Endothelial cell of umbilical vein (primary cell): ENCODE data around the gene SLC46A3. TPM values are rescaled to one million over a fixed set of nuclear protein-coding genes. Genes with fewer than 3 reads are reported as not detected.

Experiments
- BruUV-seq: library from RNA; stranded (reverse); fragments of 400-500 nt; replicated peaks from 2 replicates; lab custom pipeline; 2021; lab: Mats Ljungman, UMichigan
- CTCF ChIA-PET: fragments of 300-600, 350-600 bp; sonication (Branson Sonifier 250); formaldehyde crosslinking; loops from one replicate; lab custom pipeline; 2021; ENCODE audit warnings: antibody characterized with exemption, inconsistent platforms; lab: Charles Lee
- POLR2A ChIA-PET: fragments of 300-600, 350-600 bp; sonication (Branson Sonifier 250); formaldehyde crosslinking; loops from one replicate; lab custom pipeline; 2021; ENCODE audit warnings: antibody characterized with exemption, inconsistent platforms; lab: Charles Lee
- DNase-seq: peaks from one replicate; pipeline ENCODE4 v3.0.0-alpha.2; 2011; ENCODE audit warnings: low read depth, low spot score
- FAIRE-seq: peaks from 2 replicates; lab custom pipeline; 2011; peaks lifted over from hg19 to GRCh38; lab: Jason Lieb, UNC
- H2AFZ ChIP-seq: 2 replicates; pipeline ENCODE4 v1.6.0; 2012; ENCODE audit warnings: low read depth, low read length, control low read depth, inconsistent platforms
- H3K27ac ChIP-seq: 2 replicates; pipeline ENCODE4 v1.5.1; 2011; ENCODE audit warnings: low read depth, mild to moderate bottlenecking, control low read depth, low read length, moderate library complexity; ENCODE audit not compliant: insufficient read depth
- H3K27me3 ChIP-seq, 2 experiments: 2 replicates each; pipeline versions ENCODE4 v1.6.0 to v1.6.1; 2011; ENCODE audit warnings: low read length in 2 of 2, mixed read lengths in 1 of 2; ENCODE audit not compliant: control insufficient read depth in 2 of 2, insufficient read depth in 2 of 2
- H3K36me3 ChIP-seq, 2 experiments: 2 replicates in 1 of 2; 3 replicates in 1 of 2; pipeline ENCODE4 v1.5.1; 2011; ENCODE audit warnings: low read length in 2 of 2, mild to moderate bottlenecking in 1 of 2, moderate library complexity in 1 of 2; ENCODE audit not compliant: control insufficient read depth in 2 of 2, insufficient read depth in 2 of 2; ENCODE audit errors: extremely low read depth in 1 of 2
- H3K4me1 ChIP-seq: 3 replicates; pipeline ENCODE4 v1.5.1; 2011; ENCODE audit warnings: mild to moderate bottlenecking, low read length; ENCODE audit not compliant: control insufficient read depth, insufficient read depth; ENCODE audit errors: extremely low read depth
- H3K4me2 ChIP-seq: 2 replicates; pipeline ENCODE4 v1.6.1; 2011; ENCODE audit warnings: low read length, control low read depth, mixed read lengths; ENCODE audit not compliant: insufficient read depth
- H3K4me3 ChIP-seq, 3 experiments: fragments of 200-600 bp in 1 of 3; sonication (generic), shearing (Covaris generic) in 1 of 3; replicated peaks in 1 of 3; 2 replicates each; pipeline ENCODE4 v1.5.1; 2011 to 2016; ENCODE audit warnings: control low read depth in 3 of 3, low read length in 3 of 3, mild to moderate bottlenecking in 2 of 3, inconsistent platforms in 1 of 3, low read depth in 1 of 3, moderate library complexity in 1 of 3; ENCODE audit not compliant: insufficient read depth in 1 of 3
- H3K79me2 ChIP-seq: 2 replicates; pipeline ENCODE4 v1.6.0; 2012; ENCODE audit warnings: low read length, inconsistent platforms; ENCODE audit not compliant: control insufficient read depth, insufficient read depth
- H3K9ac ChIP-seq: replicated peaks from 2 replicates; pipeline ENCODE3; 2011; ENCODE audit warnings: low read length, control low read depth; ENCODE audit not compliant: insufficient read depth; ENCODE audit errors: extremely low read depth
- H3K9me1 ChIP-seq: replicated peaks from 3 replicates; pipeline ENCODE4 v1.6.0; 2011; ENCODE audit warnings: mild to moderate bottlenecking, low read length; ENCODE audit not compliant: control insufficient read depth, insufficient read depth; ENCODE audit errors: extremely low read depth
- H3K9me3 ChIP-seq: replicated peaks from 2 replicates; pipeline ENCODE4 v1.5.1; 2012; ENCODE audit warnings: low read length, inconsistent platforms; ENCODE audit not compliant: control insufficient read depth, insufficient read depth
- H4K20me1 ChIP-seq: replicated peaks from 2 replicates; pipeline ENCODE3; 2011; ENCODE audit warnings: mild to moderate bottlenecking, low read length; ENCODE audit not compliant: control insufficient read depth, insufficient read depth; ENCODE audit errors: extremely low read depth
- CTCF ChIP-seq, 2 donors: IDR thresholded peaks; 1 replicate in 1 of 2; 2 replicates in 1 of 2; pipeline ENCODE4 v1.5.1; 2011; ENCODE audit warnings: low read length in 2 of 2, mild to moderate bottlenecking in 2 of 2, moderate library complexity in 2 of 2, control low read depth in 1 of 2, inconsistent platforms in 1 of 2, low read depth in 1 of 2; ENCODE audit not compliant: insufficient read depth in 1 of 2; ENCODE audit errors: extremely low read depth in 1 of 2
- EZH2 ChIP-seq: IDR thresholded peaks from 2 replicates; pipeline ENCODE4 v1.6.1; 2012; ENCODE audit warnings: borderline replicate concordance, low read depth, mild to moderate bottlenecking, moderate library complexity, low read length, inconsistent platforms; ENCODE audit not compliant: severe bottlenecking
- GATA2 ChIP-seq: IDR thresholded peaks from 2 replicates; pipeline ENCODE4 v1.7.0; 2011; ENCODE audit warnings: low read depth, mild to moderate bottlenecking, moderate library complexity, mixed read lengths, low read length; ENCODE audit not compliant: insufficient read length, insufficient read depth
- JUN ChIP-seq: IDR thresholded peaks from 2 replicates; pipeline ENCODE4 v1.6.1; 2011; ENCODE audit warnings: borderline replicate concordance, low read depth; ENCODE audit not compliant: insufficient read length, insufficient read depth
- POLR2A ChIP-seq: IDR thresholded peaks from 2 replicates; pipeline ENCODE4 v1.6.1; 2012; ENCODE audit warnings: low read depth, mild to moderate bottlenecking, control low read depth, low read length
- POLR2AphosphoS5 ChIP-seq: IDR thresholded peaks from 2 replicates; pipeline ENCODE4 v1.6.1; 2012; ENCODE audit warnings: low read depth, mild to moderate bottlenecking, control low read depth, low read length, moderate library complexity; ENCODE audit not compliant: insufficient read depth
- dilution Hi-C: fragments of 300-500 bp; cut with MboI; formaldehyde crosslinking; loops from one replicate; pipeline ENCODE4 v1.15.0; 2019; ENCODE audit warnings: low sequenced_read_pairs; ENCODE audit not compliant: extremely low pct_ligation_motif_present
- intact Hi-C: fragments of 100-400 bp; cut with micrococcal nuclease; formaldehyde crosslinking; loops from one replicate; pipeline ENCODE4 v1.10.0; 2022
- polyA plus RNA-seq, 4 experiments: library from polyadenylated mRNA; depleted of rRNA in 3 of 4; stranded (reverse) in 3 of 4; unstranded in 1 of 4; fragments of >200 nt; gene quantifications; 2 replicates each; pipeline versions ENCODE4 v1.2.1 to v1.2.3, GENCODE V29; 2011 to 2012; ENCODE audit warnings: missing spikeins in 1 of 4
- total RNA-seq: library from RNA; stranded (reverse); gene quantifications from 2 replicates; pipeline ENCODE4 v1.2.3, GENCODE V29; 2021

Gene SLC46A3
- total and polyA plus RNA-seq, 2 donors (not counting 3 experiments of a cell fraction or from before 2014, with no cell fraction given) = 2.0 to 2.1 TPM

GRCh38 chr13:28679628-28680027 is 39.1 kb downstream of the SLC46A3 start:
- Histone ChIP-seq H3K36me3 (peaks cover 2 to 15% of the 10 kb centered on the region in 2 experiments), H3K4me1 (no peaks in the 10 kb centered on the region), H3K79me2 (no peaks in the 10 kb centered on the region), H3K9me3 (no peaks in the 10 kb centered on the region), H3K4me3 (no peak overlapping the region), H3K27me3 (no peaks in the 10 kb centered on the region), H2AFZ (no peak overlapping the region), H3K4me2 (no peak overlapping the region), H3K9me1 (no peaks in the 10 kb centered on the region), H3K9ac (no peak overlapping the region), H3K27ac (no peak overlapping the region), H4K20me1 (no peaks in the 10 kb centered on the region)
- intact Hi-C loops (loop anchor here (1.0 to 5.0 kb wide), 3 partner anchors 75 to 367 kb away; no protein-coding TSS in a partner anchor), dilution Hi-C loops (no loop called here)
- no TSS peak for BruUV-seq
- ChIA-PET POLR2A (interaction anchor here (0.6 kb wide), 1 partner anchor 120 kb away, joined by 3 read pairs; no protein-coding TSS in a partner anchor), CTCF (interaction anchor here (0.6 to 5.4 kb wide), 10 partner anchors 14 to 620 kb away, joined by 3 to 135 read pairs (median 4); no protein-coding TSS in a partner anchor)
- FAIRE-seq = peak; percentile 66
- DNase-seq = peak; percentile 33
- TF ChIP-seq JUN (no peak), POLR2AphosphoS5 (no peak), POLR2A (no peak), CTCF (IDR thresholded peaks at IDR 0.05; ENCODE audit: extremely low read depth in 1 of 2, insufficient read depth in 1 of 2, low read depth in 1 of 2, low read length in 2 of 2) (peak in 1 of 2 donors; percentile 18), EZH2 (no peak), GATA2 (no peak)
